ENCODE data around the gene SMPD4. TPM values are rescaled to one million over a fixed set of nuclear protein-coding genes. Genes with fewer than 3 reads are reported as not detected.
"Not testable (repeated sequence)": the region's sequence is repeated elsewhere in the genome, so short reads cannot be mapped to it uniquely, and the experiment has no call there.

The SMPD4 gene
- total and polyA plus RNA-seq, 2 of the 13 experiments (the other 11 are each of a cell fraction or from before 2014, with no cell fraction given), result 63.2 to 70.5 TPM

DNA sequence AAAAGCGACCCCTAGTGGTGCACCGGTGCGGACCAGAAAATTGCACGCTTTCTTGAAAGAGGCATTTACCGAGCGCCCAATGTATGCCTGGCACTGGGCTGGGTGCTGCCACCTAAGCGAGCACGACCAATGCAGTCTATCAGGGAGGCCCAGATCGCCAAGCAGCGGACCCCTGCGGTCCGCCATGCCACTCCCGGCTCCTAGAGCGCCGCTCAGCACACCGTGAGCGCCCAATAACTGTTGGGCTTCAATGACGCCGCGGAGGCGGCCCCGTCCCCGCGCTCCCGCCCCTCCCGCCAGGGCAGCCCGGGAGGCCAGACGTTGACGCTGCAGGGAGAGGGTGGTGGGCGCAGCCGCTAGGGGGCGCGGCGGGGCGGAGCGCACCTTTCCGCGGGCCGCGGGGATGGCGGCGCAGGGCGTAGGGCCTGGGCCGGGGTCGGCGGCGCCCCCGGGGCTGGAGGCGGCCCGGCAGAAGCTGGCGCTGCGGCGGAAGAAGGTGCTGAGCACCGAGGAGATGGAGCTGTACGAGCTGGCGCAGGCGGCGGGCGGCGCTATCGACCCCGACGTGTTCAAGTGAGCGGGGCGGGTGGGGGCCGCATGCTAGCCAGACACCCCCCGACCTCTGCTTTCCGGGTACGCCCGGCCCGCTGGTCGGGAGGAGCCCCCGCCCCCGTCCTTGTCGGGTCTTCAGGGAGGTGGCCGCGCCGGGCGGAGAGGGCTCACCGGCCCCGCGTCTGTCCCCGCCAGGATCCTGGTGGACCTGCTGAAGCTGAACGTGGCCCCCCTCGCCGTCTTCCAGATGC, 679 bp upstream of the SMPD4 start, which contains the start of gene MZT2B (continued):
- TF ChIP-seq, protein P1, sequence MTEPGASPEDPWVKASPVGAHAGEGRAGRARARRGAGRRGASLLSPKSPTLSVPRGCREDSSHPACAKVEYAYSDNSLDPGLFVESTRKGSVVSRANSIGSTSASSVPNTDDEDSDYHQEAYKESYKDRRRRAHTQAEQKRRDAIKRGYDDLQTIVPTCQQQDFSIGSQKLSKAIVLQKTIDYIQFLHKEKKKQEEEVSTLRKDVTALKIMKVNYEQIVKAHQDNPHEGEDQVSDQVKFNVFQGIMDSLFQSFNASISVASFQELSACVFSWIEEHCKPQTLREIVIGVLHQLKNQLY (CRISPR knock-in tag; IDR thresholded peaks at IDR 0.05), result 0 out of 2 replicates have a peak, but pooled peaks have one; percentile 26
- TF ChIP-seq CREB1 (IDR thresholded peaks at IDR 0.05), result peak; percentile 6; the same call in 1 of the 2 replicates
- not testable (repeated sequence) for TF ChIP-seq CREB1 (CRISPR knock-in tag; IDR thresholded peaks at IDR 0.05); SP1 (IDR thresholded peaks at IDR 0.05)
- TF ChIP-seq, protein P2, sequence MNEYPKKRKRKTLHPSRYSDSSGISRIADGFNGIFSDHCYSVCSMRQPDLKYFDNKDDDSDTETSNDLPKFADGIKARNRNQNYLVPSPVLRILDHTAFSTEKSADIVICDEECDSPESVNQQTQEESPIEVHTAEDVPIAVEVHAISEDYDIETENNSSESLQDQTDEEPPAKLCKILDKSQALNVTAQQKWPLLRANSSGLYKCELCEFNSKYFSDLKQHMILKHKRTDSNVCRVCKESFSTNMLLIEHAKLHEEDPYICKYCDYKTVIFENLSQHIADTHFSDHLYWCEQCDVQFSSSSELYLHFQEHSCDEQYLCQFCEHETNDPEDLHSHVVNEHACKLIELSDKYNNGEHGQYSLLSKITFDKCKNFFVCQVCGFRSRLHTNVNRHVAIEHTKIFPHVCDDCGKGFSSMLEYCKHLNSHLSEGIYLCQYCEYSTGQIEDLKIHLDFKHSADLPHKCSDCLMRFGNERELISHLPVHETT (CRISPR knock-in tag; conservative IDR thresholded peaks at IDR 0.05), result peak; percentile 55; the same call in 1 of the 2 replicates
- peak; percentile 66 for TF ChIP-seq PTBP1 (IDR thresholded peaks at IDR 0.05; ENCODE audit: low read depth, low read length, poor library complexity, severe bottlenecking)
- TF ChIP-seq, protein P3, sequence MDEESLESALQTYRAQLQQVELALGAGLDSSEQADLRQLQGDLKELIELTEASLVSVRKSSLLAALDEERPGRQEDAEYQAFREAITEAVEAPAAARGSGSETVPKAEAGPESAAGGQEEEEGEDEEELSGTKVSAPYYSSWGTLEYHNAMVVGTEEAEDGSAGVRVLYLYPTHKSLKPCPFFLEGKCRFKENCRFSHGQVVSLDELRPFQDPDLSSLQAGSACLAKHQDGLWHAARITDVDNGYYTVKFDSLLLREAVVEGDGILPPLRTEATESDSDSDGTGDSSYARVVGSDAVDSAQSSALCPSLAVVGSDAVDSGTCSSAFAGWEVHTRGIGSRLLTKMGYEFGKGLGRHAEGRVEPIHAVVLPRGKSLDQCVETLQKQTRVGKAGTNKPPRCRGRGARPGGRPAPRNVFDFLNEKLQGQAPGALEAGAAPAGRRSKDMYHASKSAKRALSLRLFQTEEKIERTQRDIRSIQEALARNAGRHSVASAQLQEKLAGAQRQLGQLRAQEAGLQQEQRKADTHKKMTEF (CRISPR knock-in tag; IDR thresholded peaks at IDR 0.05), result 0 out of 2 replicates have a peak, but pooled peaks have one; percentile 68
- TF ChIP-seq NFYC (CRISPR knock-in tag; IDR thresholded peaks at IDR 0.05), result 0 out of 2 replicates have a peak, but pooled peaks have one; percentile 23
- TF ChIP-seq RFXANK (CRISPR knock-in tag; IDR thresholded peaks at IDR 0.05), result peak; percentile 70
- TF ChIP-seq ZNF451 (CRISPR knock-in tag; IDR thresholded peaks at IDR 0.05), result peak; percentile 72; the same call in 1 of the 2 replicates
- TF ChIP-seq, protein P4, sequence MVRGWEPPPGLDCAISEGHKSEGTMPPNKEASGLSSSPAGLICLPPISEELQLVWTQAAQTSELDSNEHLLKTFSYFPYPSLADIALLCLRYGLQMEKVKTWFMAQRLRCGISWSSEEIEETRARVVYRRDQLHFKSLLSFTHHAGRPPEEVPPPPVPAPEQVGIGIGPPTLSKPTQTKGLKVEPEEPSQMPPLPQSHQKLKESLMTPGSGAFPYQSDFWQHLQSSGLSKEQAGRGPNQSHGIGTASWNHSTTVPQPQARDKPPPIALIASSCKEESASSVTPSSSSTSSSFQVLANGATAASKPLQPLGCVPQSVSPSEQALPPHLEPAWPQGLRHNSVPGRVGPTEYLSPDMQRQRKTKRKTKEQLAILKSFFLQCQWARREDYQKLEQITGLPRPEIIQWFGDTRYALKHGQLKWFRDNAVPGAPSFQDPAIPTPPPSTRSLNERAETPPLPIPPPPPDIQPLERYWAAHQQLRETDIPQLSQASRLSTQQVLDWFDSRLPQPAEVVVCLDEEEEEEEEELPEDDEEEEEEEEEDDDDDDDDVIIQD (CRISPR knock-in tag; IDR thresholded peaks at IDR 0.05; ENCODE audit: low read depth), result peak; percentile 53; the same call in 1 of the 2 replicates
- TF ChIP-seq SAFB2 (CRISPR knock-in tag; IDR thresholded peaks at IDR 0.05; ENCODE audit: borderline replicate concordance, low read depth), result peak; percentile 23; the same call in 1 of the 2 replicates
- TF ChIP-seq ATF7-NPFF (CRISPR knock-in tag; IDR thresholded peaks at IDR 0.05; ENCODE audit: low read depth), result peak; percentile 31; the same call in 1 of the 2 replicates
- TF ChIP-seq, protein P5, sequence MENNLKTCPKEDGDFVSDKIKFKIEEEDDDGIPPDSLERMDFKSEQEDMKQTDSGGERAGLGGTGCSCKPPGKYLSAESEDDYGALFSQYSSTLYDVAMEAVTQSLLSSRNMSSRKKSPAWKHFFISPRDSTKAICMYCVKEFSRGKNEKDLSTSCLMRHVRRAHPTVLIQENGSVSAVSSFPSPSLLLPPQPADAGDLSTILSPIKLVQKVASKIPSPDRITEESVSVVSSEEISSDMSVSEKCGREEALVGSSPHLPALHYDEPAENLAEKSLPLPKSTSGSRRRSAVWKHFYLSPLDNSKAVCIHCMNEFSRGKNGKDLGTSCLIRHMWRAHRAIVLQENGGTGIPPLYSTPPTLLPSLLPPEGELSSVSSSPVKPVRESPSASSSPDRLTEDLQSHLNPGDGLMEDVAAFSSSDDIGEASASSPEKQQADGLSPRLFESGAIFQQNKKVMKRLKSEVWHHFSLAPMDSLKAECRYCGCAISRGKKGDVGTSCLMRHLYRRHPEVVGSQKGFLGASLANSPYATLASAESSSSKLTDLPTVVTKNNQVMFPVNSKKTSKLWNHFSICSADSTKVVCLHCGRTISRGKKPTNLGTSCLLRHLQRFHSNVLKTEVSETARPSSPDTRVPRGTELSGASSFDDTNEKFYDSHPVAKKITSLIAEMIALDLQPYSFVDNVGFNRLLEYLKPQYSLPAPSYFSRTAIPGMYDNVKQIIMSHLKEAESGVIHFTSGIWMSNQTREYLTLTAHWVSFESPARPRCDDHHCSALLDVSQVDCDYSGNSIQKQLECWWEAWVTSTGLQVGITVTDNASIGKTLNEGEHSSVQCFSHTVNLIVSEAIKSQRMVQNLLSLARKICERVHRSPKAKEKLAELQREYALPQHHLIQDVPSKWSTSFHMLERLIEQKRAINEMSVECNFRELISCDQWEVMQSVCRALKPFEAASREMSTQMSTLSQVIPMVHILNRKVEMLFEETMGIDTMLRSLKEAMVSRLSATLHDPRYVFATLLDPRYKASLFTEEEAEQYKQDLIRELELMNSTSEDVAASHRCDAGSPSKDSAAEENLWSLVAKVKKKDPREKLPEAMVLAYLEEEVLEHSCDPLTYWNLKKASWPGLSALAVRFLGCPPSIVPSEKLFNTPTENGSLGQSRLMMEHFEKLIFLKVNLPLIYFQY (CRISPR knock-in tag; IDR thresholded peaks at IDR 0.05; ENCODE audit: borderline replicate concordance), result peak; percentile 64; the same call in 1 of the 2 replicates
- peak; percentile 77 for TF ChIP-seq HES4 (CRISPR knock-in tag; IDR thresholded peaks at IDR 0.05; ENCODE audit: borderline replicate concordance)
- peak; percentile 81; the same call in 1 of the 2 replicates for TF ChIP-seq ZC3H13 (CRISPR knock-in tag; IDR thresholded peaks at IDR 0.05)
- peak; percentile 41; the same call in 1 of the 2 replicates for TF ChIP-seq JUND (CRISPR knock-in tag; IDR thresholded peaks at IDR 0.05)
- peak; percentile 76; the same call in 1 of the 2 replicates for TF ChIP-seq KDM2A (CRISPR knock-in tag; IDR thresholded peaks at IDR 0.05; ENCODE audit: borderline replicate concordance, low read depth)
- peak; percentile 76 for TF ChIP-seq SP1 (CRISPR knock-in tag; IDR thresholded peaks at IDR 0.05)
- TF ChIP-seq RAD21 (CRISPR knock-in tag; IDR thresholded peaks at IDR 0.05), result peak; percentile 88

Data from HepG2 (cell line).